Erythroblast (primary cell): ENCODE data around the gene OOEP.

Experiments used
- GATA1 ChIP-seq: IDR thresholded peaks from 2 replicates; pipeline ENCODE4 v1.6.1; 2011; ENCODE audit warnings: low read depth, mild to moderate bottlenecking, control low read depth, low read length, moderate library complexity
- POLR2A ChIP-seq: IDR thresholded peaks from 2 replicates; pipeline ENCODE4 v1.6.1; 2011; ENCODE audit warnings: mild to moderate bottlenecking, low read length

DNA sequence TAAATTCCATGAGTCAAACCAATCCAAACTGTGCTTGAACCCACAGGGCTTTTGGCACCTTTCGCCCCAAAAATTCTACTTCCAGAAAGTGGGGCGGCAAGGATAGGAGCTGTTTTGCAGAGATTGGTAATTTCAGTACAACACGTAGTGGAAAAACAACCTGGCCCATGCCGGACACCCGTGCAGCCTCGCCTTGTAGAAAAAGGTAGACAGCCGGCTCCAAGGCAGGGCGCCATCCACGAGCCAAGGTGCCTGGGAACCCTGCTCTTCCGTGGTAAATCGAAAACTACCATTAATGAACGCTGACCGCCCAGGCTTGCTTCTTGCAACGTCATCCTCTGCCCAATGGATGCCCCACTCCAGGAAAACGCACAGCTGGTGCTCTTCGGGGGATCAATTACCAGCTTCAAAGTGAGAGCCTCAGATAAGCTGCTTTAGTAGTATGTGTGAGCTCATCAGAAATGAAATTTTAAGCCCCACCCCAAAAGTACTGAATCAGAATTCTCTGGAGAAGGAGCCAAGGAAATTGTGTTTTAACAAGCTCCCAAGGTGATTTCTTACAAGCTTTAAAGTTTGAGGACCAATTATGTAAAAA lies 1.8 kb downstream of the OOEP start:
- TF ChIP-seq POLR2A (no peak), GATA1 (no peak)
